Body of pancreas (tissue), 4 donors: ENCODE measurements around the gene CCDC200.
A peak's percentile ranks its signal among the peaks of the same experiment; 100 is the strongest.
"Not testable (repeated sequence)": the region's sequence is repeated elsewhere in the genome, so short reads cannot be mapped to it uniquely, and the experiment has no call there.

Source experiments
- POLR2A ChIP-seq, 3 donors: fragments of 450-650 bp; IDR thresholded peaks; one replicate each; pipeline ENCODE4 v1.6.1; 2016; ENCODE audit warnings: antibody characterized with exemption in 3 of 3, mild to moderate bottlenecking in 2 of 3
- TF ChIP-seq, protein P1 (sequence below), 7 experiments: fragments of 450-650 bp in 4 of 7; fragments of 200-600 bp in 3 of 7; sonication (generic) in 3 of 7; IDR thresholded peaks; one replicate each; pipeline ENCODE4 v1.5.1; 2016 to 2019; ENCODE audit warnings: antibody characterized with exemption in 7 of 7

- TF ChIP-seq, protein P1, sequence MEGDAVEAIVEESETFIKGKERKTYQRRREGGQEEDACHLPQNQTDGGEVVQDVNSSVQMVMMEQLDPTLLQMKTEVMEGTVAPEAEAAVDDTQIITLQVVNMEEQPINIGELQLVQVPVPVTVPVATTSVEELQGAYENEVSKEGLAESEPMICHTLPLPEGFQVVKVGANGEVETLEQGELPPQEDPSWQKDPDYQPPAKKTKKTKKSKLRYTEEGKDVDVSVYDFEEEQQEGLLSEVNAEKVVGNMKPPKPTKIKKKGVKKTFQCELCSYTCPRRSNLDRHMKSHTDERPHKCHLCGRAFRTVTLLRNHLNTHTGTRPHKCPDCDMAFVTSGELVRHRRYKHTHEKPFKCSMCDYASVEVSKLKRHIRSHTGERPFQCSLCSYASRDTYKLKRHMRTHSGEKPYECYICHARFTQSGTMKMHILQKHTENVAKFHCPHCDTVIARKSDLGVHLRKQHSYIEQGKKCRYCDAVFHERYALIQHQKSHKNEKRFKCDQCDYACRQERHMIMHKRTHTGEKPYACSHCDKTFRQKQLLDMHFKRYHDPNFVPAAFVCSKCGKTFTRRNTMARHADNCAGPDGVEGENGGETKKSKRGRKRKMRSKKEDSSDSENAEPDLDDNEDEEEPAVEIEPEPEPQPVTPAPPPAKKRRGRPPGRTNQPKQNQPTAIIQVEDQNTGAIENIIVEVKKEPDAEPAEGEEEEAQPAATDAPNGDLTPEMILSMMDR (IDR thresholded peaks at IDR 0.05) = not testable (repeated sequence)
- peak in 1 of 3 donors; percentile 58 for TF ChIP-seq POLR2A (IDR thresholded peaks at IDR 0.05)
Observed at GRCh38 chr17:43231205-43232020, 3.0 kb upstream of the CCDC200 start.
